Breast epithelium (tissue), 3 donors: ENCODE results near the gene TIAM2.

Source experiments
- CTCF ChIP-seq, 3 donors: fragments of 450-650 bp; IDR thresholded peaks; one replicate each; pipeline ENCODE4 v1.5.1; 2016 to 2017; ENCODE audit warnings: antibody characterized with exemption in 3 of 3, mild to moderate bottlenecking in 3 of 3, moderate library complexity in 3 of 3
- POLR2A ChIP-seq: fragments of 450-650 bp; IDR thresholded peaks from one replicate; pipeline ENCODE4 v1.6.1; 2016; ENCODE audit warnings: antibody characterized with exemption, mild to moderate bottlenecking, moderate library complexity

- TF ChIP-seq CTCF (IDR thresholded peaks at IDR 0.05) (no peak), POLR2A (no peak)
Measured at GRCh38 chr6:154996016-154996590, 988 bp downstream of the TIAM2 start.
